IMR-90 (cell line): Measurements from ENCODE around the gene MDM2. TPM values are rescaled to one million over a fixed set of nuclear protein-coding genes. Genes with fewer than 3 reads are reported as not detected.

Experiments
- ATAC-seq: fragments of 200-7000 bp; cut with Tn5 transposase; 2 replicates; pipeline ENCODE4 v1.9.1; 2020; ENCODE audit warnings: low read depth, mild to moderate bottlenecking, moderate library complexity
- BruUV-seq: library from RNA; stranded (reverse); fragments of 400-500 nt; replicated peaks from 2 replicates; lab custom pipeline; 2021; lab: Mats Ljungman, UMichigan
- CTCF ChIA-PET: fragments of 300-600 bp; formaldehyde crosslinking; extraction: SDS; loops from one replicate; lab custom pipeline; 2021; ENCODE audit warnings: antibody characterized with exemption; lab: Yijun Ruan, JAX
- POLR2A ChIA-PET: fragments of 300-600 bp; sonication (Branson Sonifier 250); formaldehyde crosslinking; loops from one replicate; lab custom pipeline; 2022; ENCODE audit warnings: antibody characterized with exemption; ENCODE audit not compliant: unreplicated experiment; lab: Charles Lee
- DNase-seq: peaks from one replicate; pipeline ENCODE4 v3.0.0; 2013
- H2AFZ ChIP-seq: replicated peaks from 2 replicates; pipeline ENCODE3; 2013; ENCODE audit warnings: low read length, mild to moderate bottlenecking; ENCODE audit not compliant: poor library complexity
- H2AK5ac ChIP-seq: 2 replicates; pipeline ENCODE4 v1.6.1; 2013; ENCODE audit warnings: low read depth, low read length, inconsistent platforms
- H2AK9ac ChIP-seq: replicated peaks from 2 replicates; pipeline ENCODE3; 2013; ENCODE audit warnings: mild to moderate bottlenecking, low read depth, low read length, moderate library complexity; ENCODE audit not compliant: poor library complexity
- H2BK120ac ChIP-seq: 2 replicates; pipeline ENCODE4 v1.6.1; 2013; ENCODE audit warnings: low read depth, low read length, inconsistent platforms
- H2BK15ac ChIP-seq: 3 replicates; pipeline ENCODE4 v1.6.1; 2013; ENCODE audit warnings: low read depth, low read length, inconsistent platforms
- H2BK20ac ChIP-seq: 2 replicates; pipeline ENCODE4 v1.6.1; 2013; ENCODE audit warnings: low read depth, mild to moderate bottlenecking, inconsistent platforms, low read length, moderate library complexity
- H2BK5ac ChIP-seq: 2 replicates; pipeline ENCODE4 v1.6.1; 2013; ENCODE audit warnings: mild to moderate bottlenecking, low read depth, low read length, inconsistent platforms; ENCODE audit not compliant: poor library complexity, severe bottlenecking
- H3K14ac ChIP-seq: replicated peaks from 2 replicates; pipeline ENCODE4 v1.6.1; 2013; ENCODE audit warnings: low read depth, low read length, inconsistent platforms
- H3K18ac ChIP-seq: 2 replicates; pipeline ENCODE4 v1.6.1; 2013; ENCODE audit warnings: low read depth, low read length, control low read depth
- H3K23ac ChIP-seq: 2 replicates; pipeline ENCODE4 v1.6.1; 2013; ENCODE audit warnings: low read depth, low read length, inconsistent platforms
- H3K27ac ChIP-seq: 2 replicates; pipeline ENCODE4 v1.5.1; 2013; ENCODE audit warnings: mild to moderate bottlenecking, control low read depth, low read length; ENCODE audit not compliant: insufficient read depth
- H3K27me3 ChIP-seq: 2 replicates; pipeline ENCODE4 v1.6.1; 2013; ENCODE audit warnings: low read length; ENCODE audit not compliant: control insufficient read depth, insufficient read depth
- H3K36me3 ChIP-seq: 2 replicates; pipeline ENCODE4 v1.6.1; 2013; ENCODE audit warnings: low read length, mixed read lengths; ENCODE audit not compliant: control insufficient read depth, insufficient read depth
- H3K4ac ChIP-seq: 2 replicates; pipeline ENCODE4 v1.6.1; 2013; ENCODE audit warnings: low read depth, low read length, inconsistent platforms
- H3K4me1 ChIP-seq: 2 replicates; pipeline ENCODE4 v1.6.1; 2013; ENCODE audit warnings: low read length, mixed read lengths; ENCODE audit not compliant: control insufficient read depth, insufficient read depth
- H3K4me2 ChIP-seq: 2 replicates; pipeline ENCODE4 v1.6.1; 2013; ENCODE audit warnings: low read depth, mild to moderate bottlenecking, control low read depth, low read length, moderate library complexity
- H3K4me3 ChIP-seq: 2 replicates; pipeline ENCODE4 v1.5.1; 2013; ENCODE audit warnings: low read depth, mild to moderate bottlenecking, control low read depth, low read length, moderate library complexity; ENCODE audit not compliant: insufficient read depth
- H3K56ac ChIP-seq: 2 replicates; pipeline ENCODE4 v1.6.1; 2013; ENCODE audit warnings: low read length, inconsistent platforms; ENCODE audit not compliant: insufficient read depth; ENCODE audit errors: extremely low read depth
- H3K79me1 ChIP-seq, 2 experiments: 2 replicates each; pipeline ENCODE4 v1.6.1; 2013; ENCODE audit warnings: low read length in 2 of 2, inconsistent platforms in 1 of 2, low read depth in 1 of 2
- H3K9ac ChIP-seq: 2 replicates; pipeline ENCODE4 v1.6.1; 2013; ENCODE audit warnings: low read depth, low read length, control low read depth
- H3K9me1 ChIP-seq: 2 replicates; pipeline ENCODE4 v1.6.1; 2013; ENCODE audit warnings: low read length, inconsistent platforms; ENCODE audit not compliant: insufficient read depth
- H3K9me3 ChIP-seq: 2 replicates; pipeline ENCODE4 v1.6.1; 2013; ENCODE audit warnings: low read length; ENCODE audit not compliant: control insufficient read depth, insufficient read depth
- H4K20me1 ChIP-seq: 2 replicates; pipeline ENCODE4 v1.6.1; 2013; ENCODE audit warnings: low read length, inconsistent platforms; ENCODE audit not compliant: insufficient read depth
- H4K5ac ChIP-seq: 2 replicates; pipeline ENCODE4 v1.6.1; 2013; ENCODE audit warnings: mild to moderate bottlenecking, low read depth, low read length, control low read depth
- H4K8ac ChIP-seq, 2 experiments: 2 replicates each; pipeline ENCODE4 v1.6.1; 2013; ENCODE audit warnings: low read depth in 2 of 2, low read length in 2 of 2, control low read depth in 1 of 2, inconsistent platforms in 1 of 2
- H4K91ac ChIP-seq: 2 replicates; pipeline ENCODE4 v1.6.1; 2013; ENCODE audit warnings: low read depth, low read length, inconsistent platforms; ENCODE audit not compliant: insufficient read depth
- BHLHE40 ChIP-seq: fragments of 150-350 bp; IDR thresholded peaks from 2 replicates; pipeline ENCODE4 v1.6.1; 2016; ENCODE audit warnings: mild to moderate bottlenecking, low read depth, low read length
- CHD1 ChIP-seq: IDR thresholded peaks from 2 replicates; pipeline ENCODE4 v1.6.1; 2012; ENCODE audit warnings: low read depth, low read length, improper control_type of control experiment
- ELK1 ChIP-seq: fragments of 150-350 bp; IDR thresholded peaks from 2 replicates; pipeline ENCODE4 v1.6.1; 2016; ENCODE audit warnings: low read depth, mild to moderate bottlenecking, low read length, moderate library complexity, borderline replicate concordance
- FOS ChIP-seq: fragments of 150-350 bp; IDR thresholded peaks from 2 replicates; pipeline ENCODE4 v1.6.1; 2016; ENCODE audit warnings: low read depth, low read length
- MAFK ChIP-seq: IDR thresholded peaks from 2 replicates; pipeline ENCODE4 v1.6.1; 2012; ENCODE audit warnings: low read depth, low read length, improper control_type of control experiment
- MAZ ChIP-seq: IDR thresholded peaks from 2 replicates; pipeline ENCODE4 v1.6.1; 2012; ENCODE audit warnings: low read depth, mild to moderate bottlenecking, low read length, improper control_type of control experiment, moderate library complexity, borderline replicate concordance
- MXI1 ChIP-seq: IDR thresholded peaks from 2 replicates; pipeline ENCODE4 v1.6.1; 2012; ENCODE audit warnings: low read depth, mild to moderate bottlenecking, low read length, moderate library complexity, borderline replicate concordance
- NFE2L2 ChIP-seq: fragments of 150-350 bp; IDR thresholded peaks from 2 replicates; pipeline ENCODE4 v1.6.1; 2016; ENCODE audit warnings: low read depth, mild to moderate bottlenecking, low read length
- POLR2A ChIP-seq: IDR thresholded peaks from 2 replicates; pipeline ENCODE4 v1.6.1; 2012; ENCODE audit warnings: mild to moderate bottlenecking, low read depth, low read length
- RAD21 ChIP-seq: IDR thresholded peaks from 2 replicates; pipeline ENCODE4 v1.6.1; 2012; ENCODE audit warnings: low read length, improper control_type of control experiment
- RCOR1 ChIP-seq: IDR thresholded peaks from 2 replicates; pipeline ENCODE4 v1.6.1; 2012; ENCODE audit warnings: mild to moderate bottlenecking, low read length, improper control_type of control experiment; ENCODE audit not compliant: insufficient replicate concordance
- SMC3 ChIP-seq: fragments of 150-350 bp; IDR thresholded peaks from 2 replicates; pipeline ENCODE4 v1.6.1; 2016; ENCODE audit warnings: low read depth, mild to moderate bottlenecking, antibody characterized with exemption, low read length, moderate library complexity
- WGBS, 2 experiments: methylation state at CpG; one replicate each; pipeline versions ENCODE4 v1.1.5 to v1.1.7; 2013; ENCODE audit warnings: missing lambda C conversion rate in 2 of 2; ENCODE audit not compliant: insufficient read length in 1 of 2; ENCODE audit errors: extremely low coverage in 2 of 2; 5-methylcytosine and 5-hydroxymethylcytosine counted together
- dilution Hi-C: fragments of 300-500 bp; cut with HindIII; formaldehyde crosslinking; loops from one replicate; pipeline ENCODE4 v1.14.3; 2018; ENCODE audit warnings: low sequenced_read_pairs; ENCODE audit not compliant: unreplicated experiment
- in situ Hi-C: fragments of 300-500 bp; cut with MboI; formaldehyde crosslinking; loops from 3 replicates; pipeline ENCODE4 v1.14.3; 2019; ENCODE audit warnings: low sequenced_read_pairs, inconsistent platforms, mixed read lengths
- intact Hi-C: fragments of 100-400 bp; cut with micrococcal nuclease; formaldehyde crosslinking; loops from 2 replicates; pipeline ENCODE4 v1.10.0; 2022
- polyA plus RNA-seq, 3 experiments: library from polyadenylated mRNA; depleted of rRNA; stranded (reverse); fragments of >200 nt; gene quantifications; 2 replicates each; pipeline ENCODE4 v1.2.3, GENCODE V29; 2012; ENCODE audit warnings: low replicate concordance in 1 of 3
- total RNA-seq: library from RNA; depleted of rRNA; stranded (reverse); fragments of >200 nt; gene quantifications from 2 replicates; pipeline ENCODE4 v1.2.3, GENCODE V29; 2012
- TF ChIP-seq, protein P1 (sequence below): conservative IDR thresholded peaks from 2 replicates; pipeline ENCODE4 v1.5.1; 2012; ENCODE audit warnings: mild to moderate bottlenecking, low read depth, low read length, improper control_type of control experiment
- TF ChIP-seq, protein P2 (sequence below): fragments of 150-350 bp; IDR thresholded peaks from 2 replicates; pipeline ENCODE4 v1.6.1; 2017; ENCODE audit warnings: mild to moderate bottlenecking, antibody characterized with exemption, low read length, low read depth

MDM2 gene
- total and polyA plus RNA-seq, 2 of the 4 experiments (the other 2 are of a cell fraction) = 21.9 to 196 TPM

GRCh38 chr12:68804657-68805591, 3.1 kb upstream of the MDM2 start:
- Histone ChIP-seq H3K36me3 (peaks cover 3% of the 10 kb centered on the region), H2BK15ac (no peak overlapping the region), H3K27ac (no peak overlapping the region), H3K9ac (no peak overlapping the region), H3K18ac (no peak overlapping the region), H3K23ac (no peak overlapping the region), H3K4me2 (no peak overlapping the region), H4K5ac (no peak overlapping the region), H4K8ac (no peak overlapping the region), H2AFZ (no peak overlapping the region), H3K79me1 (peaks cover 0 to 6% of the 10 kb centered on the region in 2 experiments; a peak in 1 of 4 replicates), H2AK5ac (peak overlapping the region; percentile 8; the same call in 1 of the 2 replicates), H3K56ac (no peak overlapping the region), H3K9me1 (no peaks in the 10 kb centered on the region; the same call in 1 of the 2 replicates), H2AK9ac (peak overlapping the region; percentile 37), H3K27me3 (no peaks in the 10 kb centered on the region), H3K4ac (no peak overlapping the region; the same call in 1 of the 2 replicates), H2BK5ac (no peak overlapping the region), H4K20me1 (no peaks in the 10 kb centered on the region; the same call in none of the 2 replicates), H3K9me3 (no peaks in the 10 kb centered on the region), H4K91ac (no peak overlapping the region), H2BK120ac (no peak overlapping the region), H3K4me3 (no peak overlapping the region), H3K4me1 (peaks cover 2% of the 10 kb centered on the region; the same call in 1 of the 2 replicates), H2BK20ac (no peak overlapping the region), H3K14ac (no peak overlapping the region)
- in situ Hi-C loops = no loop called here
- no TSS peak for BruUV-seq
- dilution Hi-C loops = no loop called here
- intact Hi-C loops = loop anchor here (5.0 to 10.0 kb wide), 3 partner anchors 73 to 763 kb away; partner anchors contain the start of gene IL26
- 74 to 100% methylated on average over 1 to 15 of the region's 32 CpGs for WGBS, 2 experiments
- CTCF ChIA-PET = no interaction called here
- ATAC-seq (no peak), DNase-seq (no peak)
- POLR2A ChIA-PET = no interaction called here
- TF ChIP-seq SMC3 = no peak
- no peak for TF ChIP-seq MAZ
- no peak for TF ChIP-seq POLR2A
- no peak for TF ChIP-seq CHD1
- TF ChIP-seq MAFK = no peak
- TF ChIP-seq, protein P1, sequence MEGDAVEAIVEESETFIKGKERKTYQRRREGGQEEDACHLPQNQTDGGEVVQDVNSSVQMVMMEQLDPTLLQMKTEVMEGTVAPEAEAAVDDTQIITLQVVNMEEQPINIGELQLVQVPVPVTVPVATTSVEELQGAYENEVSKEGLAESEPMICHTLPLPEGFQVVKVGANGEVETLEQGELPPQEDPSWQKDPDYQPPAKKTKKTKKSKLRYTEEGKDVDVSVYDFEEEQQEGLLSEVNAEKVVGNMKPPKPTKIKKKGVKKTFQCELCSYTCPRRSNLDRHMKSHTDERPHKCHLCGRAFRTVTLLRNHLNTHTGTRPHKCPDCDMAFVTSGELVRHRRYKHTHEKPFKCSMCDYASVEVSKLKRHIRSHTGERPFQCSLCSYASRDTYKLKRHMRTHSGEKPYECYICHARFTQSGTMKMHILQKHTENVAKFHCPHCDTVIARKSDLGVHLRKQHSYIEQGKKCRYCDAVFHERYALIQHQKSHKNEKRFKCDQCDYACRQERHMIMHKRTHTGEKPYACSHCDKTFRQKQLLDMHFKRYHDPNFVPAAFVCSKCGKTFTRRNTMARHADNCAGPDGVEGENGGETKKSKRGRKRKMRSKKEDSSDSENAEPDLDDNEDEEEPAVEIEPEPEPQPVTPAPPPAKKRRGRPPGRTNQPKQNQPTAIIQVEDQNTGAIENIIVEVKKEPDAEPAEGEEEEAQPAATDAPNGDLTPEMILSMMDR = no peak
- TF ChIP-seq, protein P2, sequence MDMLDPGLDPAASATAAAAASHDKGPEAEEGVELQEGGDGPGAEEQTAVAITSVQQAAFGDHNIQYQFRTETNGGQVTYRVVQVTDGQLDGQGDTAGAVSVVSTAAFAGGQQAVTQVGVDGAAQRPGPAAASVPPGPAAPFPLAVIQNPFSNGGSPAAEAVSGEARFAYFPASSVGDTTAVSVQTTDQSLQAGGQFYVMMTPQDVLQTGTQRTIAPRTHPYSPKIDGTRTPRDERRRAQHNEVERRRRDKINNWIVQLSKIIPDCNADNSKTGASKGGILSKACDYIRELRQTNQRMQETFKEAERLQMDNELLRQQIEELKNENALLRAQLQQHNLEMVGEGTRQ = no peak
- TF ChIP-seq NFE2L2 = no peak
- no peak for TF ChIP-seq ELK1
- TF ChIP-seq MXI1 = no peak
- TF ChIP-seq BHLHE40 = no peak
- no peak for TF ChIP-seq RAD21
- TF ChIP-seq RCOR1 = no peak
- no peak for TF ChIP-seq FOS
